ENCODE measurements around the gene ISG15. TPM values are rescaled to one million over a fixed set of nuclear protein-coding genes. Genes with fewer than 3 reads are reported as not detected.

Gene ISG15
- polyA plus RNA-seq, 3 donors: 13.7 to 18.1 (median 16.5) TPM

DNA sequence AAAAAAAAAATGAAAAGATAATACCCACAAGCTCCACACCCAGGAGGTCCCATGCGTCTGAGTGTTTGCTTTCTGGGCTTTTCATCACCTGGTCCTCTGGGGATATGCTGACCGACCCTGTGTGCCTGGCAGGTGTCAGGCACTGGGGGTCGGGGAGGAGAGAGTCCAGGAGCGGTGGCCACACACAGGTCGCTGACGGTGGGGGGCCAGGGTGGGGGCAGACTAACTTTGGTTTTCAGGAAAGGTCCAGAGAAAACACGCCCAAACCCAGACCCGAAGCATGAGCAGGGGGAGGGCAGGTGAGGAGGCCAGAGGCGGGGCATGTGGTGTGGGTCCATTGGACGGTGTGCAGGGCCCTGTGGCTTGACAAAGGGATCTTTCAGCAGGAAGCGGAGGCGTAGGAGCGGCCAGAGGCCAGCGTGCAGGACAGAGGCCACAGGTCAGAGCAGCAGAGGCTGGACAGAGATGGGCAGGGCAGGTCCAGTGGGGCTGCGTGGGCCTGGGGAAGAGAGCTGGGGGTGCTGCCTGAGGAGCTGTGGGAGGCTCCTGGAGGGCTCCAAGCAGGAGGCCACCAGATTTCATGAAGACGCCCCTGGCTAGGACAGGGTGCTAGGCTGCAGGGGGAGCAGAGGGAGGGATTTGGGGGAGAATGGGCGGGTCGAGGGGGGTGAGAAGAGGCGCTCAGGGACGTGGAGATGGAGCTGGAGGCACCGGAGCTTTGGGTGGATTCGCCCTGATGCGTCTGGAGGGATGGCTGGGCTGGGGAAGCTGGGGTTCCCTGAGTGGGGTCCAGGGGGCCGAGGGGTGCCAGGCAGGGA lies 45.0 kb downstream of the ISG15 start:
- no peak for DNase-seq

DNA sequence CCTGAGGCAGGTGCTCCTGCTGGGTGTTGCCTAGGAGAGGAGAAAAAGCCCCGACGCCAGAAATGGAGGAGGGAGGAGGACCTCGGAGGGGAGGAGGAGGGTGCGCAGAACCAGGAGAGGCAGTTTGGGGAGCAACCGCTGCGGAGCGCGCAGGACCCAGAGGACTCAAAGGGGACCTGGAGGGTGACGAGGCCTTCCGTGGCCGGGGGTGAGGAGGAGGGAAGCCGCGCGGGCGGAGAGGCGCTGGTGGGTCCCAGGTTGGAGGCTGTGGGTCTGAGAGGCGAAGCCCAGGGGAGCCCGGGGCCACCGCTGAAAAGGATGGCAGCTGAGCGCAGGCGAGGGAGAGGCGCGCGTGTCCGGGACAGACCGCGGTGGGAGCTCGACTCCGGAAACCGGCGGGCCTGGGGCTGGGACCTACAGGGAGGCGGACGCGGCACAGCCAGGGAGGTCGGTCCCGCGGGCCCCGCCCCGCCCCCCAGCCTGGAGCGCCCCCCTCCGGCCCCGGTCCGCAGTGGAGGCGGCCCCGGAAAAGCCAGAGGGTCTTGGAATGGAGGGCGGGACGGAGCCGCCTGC lies 45.7 kb downstream of the ISG15 start:
- DNase-seq: no peak

DNA sequence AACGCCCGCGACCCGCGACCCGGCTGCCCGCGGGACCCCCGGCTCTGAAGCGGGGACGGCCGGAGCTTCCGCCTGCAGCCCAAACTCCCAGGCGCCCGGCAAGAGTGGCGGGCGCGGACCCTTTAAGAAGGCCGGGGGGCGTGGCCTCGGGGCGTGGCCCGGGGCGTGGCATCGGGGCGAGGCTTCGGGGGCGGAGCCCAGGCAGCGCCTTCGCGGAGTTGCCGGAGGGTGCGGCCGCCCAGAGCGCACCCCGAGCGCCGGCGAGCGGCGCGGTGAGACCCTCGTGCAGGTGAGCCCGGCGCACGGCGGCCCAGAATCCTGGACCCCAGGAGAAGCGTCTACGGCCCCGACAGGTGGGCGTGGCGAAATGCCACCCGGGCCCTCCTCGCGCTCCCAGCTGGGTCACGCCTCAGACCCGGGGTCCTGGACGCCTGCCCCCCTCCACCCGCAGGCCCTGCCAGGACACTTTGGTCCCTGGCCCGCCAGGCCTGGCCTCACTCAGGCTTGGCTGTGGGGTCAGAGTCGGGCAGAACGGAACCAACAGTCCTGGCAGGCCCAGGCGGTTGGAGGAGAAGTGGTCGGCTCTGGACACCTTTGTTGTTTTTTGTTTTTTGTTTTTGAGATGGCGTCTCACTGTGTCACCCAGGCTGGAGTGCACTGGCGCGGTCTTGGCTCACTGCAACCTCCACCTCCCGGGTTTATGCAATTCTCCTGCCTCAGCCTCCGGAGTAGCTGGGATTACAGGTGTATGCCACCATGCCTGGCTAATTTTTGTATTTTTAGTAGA lies 46.4 kb downstream of the ISG15 start:
- no peak for DNase-seq

DNA sequence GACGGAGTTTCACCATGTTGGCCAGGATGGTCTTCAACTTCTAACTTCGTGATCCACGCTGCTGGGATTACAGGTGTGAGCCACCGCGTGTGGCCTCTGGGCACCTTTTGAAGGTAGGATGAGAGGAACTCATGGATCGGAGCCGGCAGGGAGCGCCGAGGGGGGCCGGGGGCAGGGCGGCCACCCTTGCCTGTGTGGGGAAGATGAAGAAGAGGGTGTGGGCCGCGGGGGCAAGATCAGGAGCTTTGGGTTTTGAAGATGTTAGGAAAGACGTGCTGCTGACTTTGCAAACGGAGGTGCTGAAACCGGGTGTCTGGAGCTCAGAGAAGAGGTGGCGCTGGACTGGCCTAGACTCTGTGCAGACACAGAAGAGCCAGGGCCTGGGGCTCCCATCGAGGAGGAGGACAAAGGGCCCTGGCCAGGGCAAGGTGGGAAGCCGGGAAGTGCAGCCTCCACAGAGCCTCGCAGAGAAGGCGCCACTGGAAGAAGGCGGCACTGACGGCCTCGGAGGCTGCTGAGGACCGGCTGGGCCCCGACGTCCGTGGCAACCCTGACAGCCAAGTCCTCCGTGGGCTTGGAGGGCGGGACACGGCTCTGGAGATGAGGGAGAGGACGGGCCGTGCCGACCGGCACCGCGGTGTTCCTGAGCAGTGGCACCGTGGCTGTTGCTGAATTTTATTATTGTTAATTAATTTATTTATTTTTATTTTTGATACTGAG lies 47.1 kb downstream of the ISG15 start:
- no peak for DNase-seq

DNA sequence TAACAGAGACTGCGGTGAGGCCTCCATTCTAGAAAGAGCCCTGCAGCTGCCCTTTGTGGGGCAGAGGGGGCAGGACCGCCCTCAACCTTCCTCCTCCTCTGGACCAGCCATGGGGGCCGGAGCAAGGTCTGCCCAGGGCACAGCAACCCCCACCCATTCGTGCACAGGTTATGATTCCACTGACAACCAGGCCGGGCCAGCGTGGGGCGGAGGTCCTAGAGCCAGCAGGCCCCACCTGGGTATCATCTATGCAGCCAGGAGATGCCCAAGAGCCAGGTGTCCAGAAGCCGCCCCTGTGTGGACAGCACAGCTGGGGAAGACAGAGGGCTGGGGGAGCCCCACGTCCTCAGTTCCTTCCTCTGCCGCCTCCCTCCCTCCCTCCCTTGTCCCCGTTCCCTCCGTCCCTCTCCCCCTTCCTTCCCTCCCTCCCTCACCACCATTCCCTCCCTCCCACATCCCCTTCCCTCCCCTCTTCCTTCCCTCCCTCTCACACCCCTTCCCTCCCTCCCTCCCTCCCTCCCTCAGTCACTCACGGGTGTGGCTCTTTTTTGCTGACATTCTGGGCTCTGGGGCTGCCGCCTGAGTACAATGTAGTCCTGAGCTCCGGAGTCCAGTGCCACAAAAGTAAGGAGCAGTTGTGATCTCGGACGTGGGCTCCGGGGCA lies 48.5 kb downstream of the ISG15 start:
- DNase-seq: no peak

DNA sequence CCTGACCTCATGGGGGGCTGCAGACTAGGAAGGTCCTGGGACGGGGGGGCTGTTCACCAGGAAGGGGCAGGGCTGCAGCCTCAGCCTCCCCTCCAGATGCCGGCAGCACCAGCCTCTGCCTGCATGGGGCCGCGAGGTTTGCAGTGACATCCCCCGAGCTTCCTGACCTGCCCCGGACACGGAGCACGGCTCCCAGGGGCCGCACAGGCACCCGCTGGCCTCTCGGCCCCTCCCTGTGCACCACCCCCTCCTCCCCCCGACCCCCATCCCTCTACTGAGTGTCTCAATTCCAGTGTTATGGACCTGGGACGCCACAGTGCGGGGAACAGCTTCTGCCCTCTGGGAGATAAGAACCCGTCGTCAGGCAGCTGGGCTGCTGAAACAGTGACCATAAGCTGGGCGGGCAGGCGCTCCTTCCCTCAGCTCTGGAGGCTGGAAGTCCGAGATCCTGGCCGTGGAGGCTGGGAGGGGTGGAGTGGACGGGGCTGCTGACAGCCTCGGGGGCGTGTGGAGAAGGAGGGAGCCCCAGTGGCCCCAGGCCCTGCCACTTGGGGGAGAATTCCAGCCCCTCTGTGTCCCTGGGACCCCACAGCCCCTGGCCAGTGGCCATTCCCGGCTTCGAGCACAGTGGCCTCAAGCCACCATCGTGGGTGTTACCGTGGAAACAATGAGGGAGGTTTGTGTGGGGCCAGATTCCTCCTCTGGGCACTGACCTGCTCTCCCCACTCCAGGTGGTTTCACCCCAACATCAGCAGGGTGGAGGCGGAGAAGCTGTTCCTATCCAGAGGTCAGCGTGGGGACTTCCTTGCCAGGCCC lies 49.3 kb downstream of the ISG15 start:
- no peak for DNase-seq

DNA sequence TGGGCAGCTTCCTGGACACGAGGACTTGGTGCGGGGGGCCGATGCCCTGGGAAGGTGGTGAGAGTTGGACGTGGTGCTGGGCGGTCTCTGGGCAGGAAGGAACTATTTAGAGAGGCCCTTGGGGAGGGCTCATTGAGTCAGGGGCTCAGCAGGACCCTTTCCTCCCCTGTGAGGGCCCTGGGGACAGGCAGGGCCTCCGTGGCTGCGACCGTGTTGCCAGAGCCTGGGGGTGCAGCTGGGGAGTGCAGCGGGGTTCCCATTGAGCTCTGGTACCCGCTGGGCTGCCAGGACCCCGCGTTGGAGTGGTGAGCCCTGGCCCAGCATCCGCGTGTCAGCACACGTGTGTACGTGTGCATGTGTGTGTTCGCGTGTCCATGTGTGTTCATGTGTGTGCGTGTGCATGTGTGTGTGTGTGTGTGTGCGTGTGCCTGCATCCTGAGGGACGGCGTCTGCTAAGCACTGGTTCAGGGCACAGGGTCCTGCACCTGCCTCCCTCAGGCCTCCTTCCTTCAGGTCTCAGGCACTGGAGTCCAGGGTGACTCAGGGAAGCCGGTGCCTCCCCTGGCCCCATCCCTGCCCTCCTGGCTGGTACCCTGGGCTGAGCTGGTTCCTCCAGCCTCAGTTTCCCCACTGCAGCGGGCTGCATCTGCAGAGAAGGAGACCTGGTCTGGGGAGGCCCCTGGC lies 50.1 kb downstream of the ISG15 start:
- no peak for DNase-seq

Other genes with a start within 250 kb of the ISG15 start
- gene SAMD11, start 89.6 kb upstream of the ISG15 start, polyA plus RNA-seq (ENCODE audit: insufficient read length in 3 of 3): 10 to 100 TPM; 67.8 to 90.6 (median 89.8) TPM
- 10 to 100 TPM; 65.5 to 71.9 (median 68.9) TPM for gene NOC2L, start 54.2 kb upstream of the ISG15 start, polyA plus RNA-seq (ENCODE audit: insufficient read length in 3 of 3)
- 10 to 100 TPM in 2 of 3 donors, 1 to 10 TPM in 1; 9.9 to 14.3 (median 13.6) TPM for gene KLHL17, start 52.9 kb upstream of the ISG15 start, polyA plus RNA-seq (ENCODE audit: insufficient read length in 3 of 3)
- gene PLEKHN1, start 47.0 kb upstream of the ISG15 start, polyA plus RNA-seq (ENCODE audit: insufficient read length in 3 of 3): under 1 TPM; 0.16 to 0.44 (median 0.26) TPM
- under 1 TPM; 0.13 to 0.57 (median 0.28) TPM for gene PERM1, start 31.4 kb upstream of the ISG15 start, polyA plus RNA-seq (ENCODE audit: insufficient read length in 3 of 3)
- gene HES4, start 13.4 kb upstream of the ISG15 start, polyA plus RNA-seq (ENCODE audit: insufficient read length in 3 of 3): 10 to 100 TPM; 33.1 to 47.9 (median 43.2) TPM
- 100 to 1,000 TPM; 281 to 299 (median 289) TPM for gene AGRN, start 6.6 kb downstream of the ISG15 start, polyA plus RNA-seq (ENCODE audit: insufficient read length in 3 of 3)
- under 1 TPM; 0.56 to 0.88 (median 0.62) TPM for gene RNF223, start 60.8 kb downstream of the ISG15 start, polyA plus RNA-seq (ENCODE audit: insufficient read length in 3 of 3)
- gene C1orf159, start 102.6 kb downstream of the ISG15 start, polyA plus RNA-seq (ENCODE audit: insufficient read length in 3 of 3): 10 to 100 TPM; 16.3 to 19.9 (median 18.2) TPM
- 1 to 10 TPM in 2 of 3 donors, under 1 TPM in 1; 0.94 to 1.1 (median 1.1) TPM for gene TTLL10, start 160.4 kb downstream of the ISG15 start, polyA plus RNA-seq (ENCODE audit: insufficient read length in 3 of 3)
- 1 to 10 TPM in 1 of 3 donors, under 1 TPM in 2; 0.75 to 1.2 (median 0.89) TPM for gene TNFRSF18, start 193.1 kb downstream of the ISG15 start, polyA plus RNA-seq (ENCODE audit: insufficient read length in 3 of 3)
- gene TNFRSF4, start 200.7 kb downstream of the ISG15 start, polyA plus RNA-seq (ENCODE audit: insufficient read length in 3 of 3): 1 to 10 TPM; 1.5 to 2.7 (median 2.7) TPM
- gene SDF4, start 218.5 kb downstream of the ISG15 start, polyA plus RNA-seq (ENCODE audit: insufficient read length in 3 of 3): 100 to 1,000 TPM; 134 to 147 (median 135) TPM
- gene B3GALT6, start 218.7 kb downstream of the ISG15 start, polyA plus RNA-seq (ENCODE audit: insufficient read length in 3 of 3): 10 to 100 TPM; 22.3 to 27.1 (median 25.0) TPM
- 10 to 100 TPM; 13.8 to 18.4 (median 13.8) TPM for gene C1QTNF12, start 233.2 kb downstream of the ISG15 start, polyA plus RNA-seq (ENCODE audit: insufficient read length in 3 of 3)

Measured in renal pelvis (tissue), 4 donors.